Psoas muscle (tissue), 8 donors: ENCODE results near the gene TAMALIN. TPM values are rescaled to one million over a fixed set of nuclear protein-coding genes. Genes with fewer than 3 reads are reported as not detected.

Experiments
- ATAC-seq, 4 donors: fragments of 200-7000 bp; cut with Tn5 transposase; one replicate each; pipeline ENCODE4 v1.9.1; 2020; ENCODE audit warnings: moderate library complexity in 3 of 4, mild to moderate bottlenecking in 2 of 4
- DNase-seq, 2 donors: peaks; one replicate each; pipeline ENCODE4 v3.0.0-alpha.2; 2020
- H3K27ac ChIP-seq: fragments of 200-600 bp; one replicate; pipeline ENCODE4 v1.8.0; 2022
- H3K27me3 ChIP-seq, 3 donors: fragments of 200-600 bp in 1 of 3; one replicate each; pipeline versions ENCODE4 v1.6.1 to v1.8.0; 2013 to 2022; ENCODE audit warnings: low read length in 2 of 3, mild to moderate bottlenecking in 2 of 3, moderate library complexity in 1 of 3; ENCODE audit not compliant: insufficient read depth in 3 of 3
- H3K36me3 ChIP-seq, 2 donors: fragments of 200-600 bp in 1 of 2; one replicate each; pipeline versions ENCODE4 v1.6.1 to v1.8.0; 2013 to 2022; ENCODE audit warnings: low read depth in 1 of 2, mild to moderate bottlenecking in 1 of 2, moderate library complexity in 1 of 2; ENCODE audit not compliant: insufficient read depth in 1 of 2
- H3K4me1 ChIP-seq: fragments of 200-600 bp; one replicate; pipeline ENCODE4 v1.8.0; 2022
- H3K4me3 ChIP-seq: fragments of 200-600 bp; one replicate; pipeline ENCODE4 v1.8.0; 2022; ENCODE audit warnings: mild to moderate bottlenecking
- H3K9me3 ChIP-seq: fragments of 200-600 bp; one replicate; pipeline ENCODE4 v1.8.0; 2022
- CTCF ChIP-seq: fragments of 200-600 bp; IDR thresholded peaks from one replicate; pipeline ENCODE4 v1.8.0; 2022; ENCODE audit warnings: antibody characterized with exemption
- WGBS, 3 donors: extraction: QIAGEN DNeasy Blood & Tissue Kit; methylation state at CpG; one replicate each; pipeline versions ENCODE4 v1.1.6 to v1.1.7; 2013; 5-methylcytosine and 5-hydroxymethylcytosine counted together
- intact Hi-C, 2 donors: fragments of 100-400 bp; cut with DNase I; formaldehyde crosslinking; loops; one replicate each; pipeline versions ENCODE4 v1.11.0 to v1.14.2; 2022
- polyA plus RNA-seq, 3 donors: library from polyadenylated mRNA; stranded (reverse); fragments of 200-250 nt; gene quantifications; one replicate each; pipeline ENCODE4 v1.2.3, GENCODE V29; 2013
- total RNA-seq, 4 donors: library from RNA; stranded (reverse); fragmentation: NEBNext Ultra II Directional in 2 of 4; extraction: Animal tissue kit (Norgen Biotek cat#: 25700) in 2 of 4; gene quantifications; one replicate each; pipeline versions ENCODE4 v1.2.1 to v1.2.4, GENCODE V29; 2021 to 2023
- donor health status: healthy with polysubstance abuse.
- donor health status: DM: no; HTN: no; CAD: no; lungs with moderate emphysema.
- donor health status: Bipolar disorder and iron deficiency.
- donor health status: healthy.
- donor health status: DM: yes; HTN: yes; CAD: no.
- donor health status: DM: no; HTN: no; CAD: no.
- donor health status: DM: no; HTN: no; CAD: no.
- donor health status: DM: yes; HTN: yes; CAD: no.

TAMALIN gene
- total and polyA plus RNA-seq, 7 donors, result 5.5 to 12.8 (median 9.6) TPM

DNA sequence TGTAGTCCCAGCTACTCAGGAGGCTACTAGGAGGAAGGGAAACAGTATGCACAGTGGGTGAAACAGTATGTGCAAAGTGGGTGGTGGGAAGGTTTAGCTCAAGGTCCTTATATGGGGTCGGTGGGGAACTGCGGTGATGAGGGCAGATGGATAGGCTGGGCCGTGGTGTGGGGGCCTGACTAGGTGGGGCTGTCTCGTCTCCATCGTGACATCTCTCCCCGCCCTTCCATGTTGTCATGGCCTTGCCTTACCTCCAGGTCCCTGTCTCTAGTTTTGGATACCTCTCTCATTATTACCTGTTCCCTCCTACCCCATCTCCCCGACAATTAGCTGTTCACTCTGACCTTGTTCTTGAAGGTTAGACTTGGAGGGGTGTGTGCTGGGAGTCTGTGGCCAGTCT, 40.1 kb downstream of the TAMALIN start:
- TF ChIP-seq CTCF, result no peak
- H3K27ac ChIP-seq, result peak overlapping the region; percentile 93
- DNase-seq, result no peak
- intact Hi-C loops, result no loop called here
- peak overlapping the region; percentile 61 for H3K4me3 ChIP-seq
- ATAC-seq, result no peak
- no peaks in the 10 kb centered on the region for H3K36me3 ChIP-seq
- H3K27me3 ChIP-seq, result no peaks in the 10 kb centered on the region
- H3K4me1 ChIP-seq, result peaks cover 60% of the 10 kb centered on the region
- H3K9me3 ChIP-seq, result no peaks in the 10 kb centered on the region
- 67 to 76% (median 75%) methylated on average over 7 of the region's 7 CpGs for WGBS, 3 donors

GRCh38 chr12:52049286-52049685, 42.5 kb downstream of the TAMALIN start:
- peaks cover 52% of the 10 kb centered on the region for H3K4me1 ChIP-seq
- no peak overlapping the region for H3K4me3 ChIP-seq
- no peaks in the 10 kb centered on the region for H3K27me3 ChIP-seq
- no peak for DNase-seq
- intact Hi-C loops, result no loop called here
- peak overlapping the region; percentile 93 for H3K27ac ChIP-seq
- H3K9me3 ChIP-seq, result no peaks in the 10 kb centered on the region
- WGBS, 3 donors, result 48 to 70% (median 50%) methylated on average over 4 of the region's 4 CpGs
- peaks cover 0 to 7% of the 10 kb centered on the region in 2 donors for H3K36me3 ChIP-seq
- TF ChIP-seq CTCF, result no peak
- no peak for ATAC-seq

DNA sequence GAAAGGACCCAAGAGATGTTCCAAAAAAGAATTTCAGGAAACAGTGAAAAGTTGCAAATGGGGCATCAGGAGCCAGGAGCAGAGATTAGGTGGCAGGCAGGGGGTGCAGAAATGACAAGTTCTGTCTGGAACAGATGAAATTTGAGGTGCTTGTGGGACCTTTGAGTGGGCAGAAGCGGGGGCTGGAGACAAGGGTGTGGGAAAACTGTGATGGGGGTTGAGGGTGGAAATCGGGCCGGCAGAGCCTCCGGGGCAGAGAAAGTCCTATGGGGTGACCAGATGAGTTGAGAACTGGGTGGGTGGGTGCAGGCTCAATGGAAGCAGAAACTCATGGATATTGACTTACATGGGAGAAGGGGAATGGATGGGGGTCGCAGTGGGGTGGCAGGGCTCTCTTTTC, 42.9 kb downstream of the TAMALIN start:
- 55 to 85% (median 64%) methylated on average over 5 of the region's 5 CpGs for WGBS, 3 donors
- no peaks in the 10 kb centered on the region for H3K27me3 ChIP-seq
- peak overlapping the region; percentile 72 for H3K4me3 ChIP-seq
- intact Hi-C loops, result no loop called here
- TF ChIP-seq CTCF, result no peak
- DNase-seq (no peak), ATAC-seq (no peak)
- H3K9me3 ChIP-seq, result no peaks in the 10 kb centered on the region
- peaks cover 3 to 11% of the 10 kb centered on the region in 2 donors for H3K36me3 ChIP-seq
- peaks cover 52% of the 10 kb centered on the region for H3K4me1 ChIP-seq
- peak overlapping the region; percentile 93 for H3K27ac ChIP-seq

- Histone ChIP-seq H3K27ac (peak overlapping the region; percentile 93), H3K9me3 (no peaks in the 10 kb centered on the region), H3K4me3 (peak overlapping the region; percentile 72), H3K27me3 (no peaks in the 10 kb centered on the region), H3K36me3 (peaks cover 4 to 16% of the 10 kb centered on the region in 2 donors), H3K4me1 (peaks cover 51% of the 10 kb centered on the region)
- 10 to 22% (median 16%) methylated on average over 14 to 16 of the region's 16 CpGs for WGBS, 3 donors
- no peak for TF ChIP-seq CTCF
- intact Hi-C loops, result no loop called here
- peak in 1 of 2 donors; percentile 67 for DNase-seq
- peak in 1 of 4 donors; percentile 31 for ATAC-seq
Measured at GRCh38 chr12:52050116-52050757, 43.5 kb downstream of the TAMALIN start.
